ENCODE measurements around the gene SLC12A4. TPM values are rescaled to one million over a fixed set of nuclear protein-coding genes. Genes with fewer than 3 reads are reported as not detected.
"Not testable (repeated sequence)": the region's sequence is repeated elsewhere in the genome, so short reads cannot be mapped to it uniquely, and the experiment has no call there.

Gene SLC12A4
- polyA plus RNA-seq (ENCODE audit: insufficient read length): 45.9 TPM

- peak; percentile 92 for DNase-seq
These were observed at the start of gene SLC12A4 for GRCh38 chr16:67968400-67969253. Gene SLC12A4 (minus strand): TSS chr16:67968637. CDS start chr16:67968553, 84 bp downstream.

DNA sequence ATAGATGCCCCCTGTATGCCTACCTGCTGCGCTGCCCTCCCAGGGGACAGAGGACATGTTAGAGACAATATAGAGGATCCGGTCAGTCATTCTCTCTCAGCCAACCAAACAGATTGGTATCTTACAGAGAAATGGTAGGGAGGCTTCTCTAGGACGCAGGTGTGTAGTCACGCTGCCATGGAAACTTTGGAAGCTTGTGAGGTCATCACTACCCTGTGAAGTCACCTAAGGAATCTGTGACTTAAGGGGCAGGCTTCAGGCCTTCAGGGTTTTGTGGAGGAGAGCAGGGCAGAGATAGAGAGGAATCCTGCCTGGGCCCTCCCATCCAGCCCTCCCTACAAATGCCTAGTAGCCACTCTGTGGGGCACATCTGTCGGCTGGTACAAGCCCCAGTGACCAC lies 47.2 kb upstream of the SLC12A4 start, which contains the start of gene DPEP2NB:
Gene DPEP2NB, minus strand, starts transcription at position 231 of the 400 bp plus-strand sequence. Its CDS starts 141 bp downstream, at position 90.
- DNase-seq: no peak

DNA sequence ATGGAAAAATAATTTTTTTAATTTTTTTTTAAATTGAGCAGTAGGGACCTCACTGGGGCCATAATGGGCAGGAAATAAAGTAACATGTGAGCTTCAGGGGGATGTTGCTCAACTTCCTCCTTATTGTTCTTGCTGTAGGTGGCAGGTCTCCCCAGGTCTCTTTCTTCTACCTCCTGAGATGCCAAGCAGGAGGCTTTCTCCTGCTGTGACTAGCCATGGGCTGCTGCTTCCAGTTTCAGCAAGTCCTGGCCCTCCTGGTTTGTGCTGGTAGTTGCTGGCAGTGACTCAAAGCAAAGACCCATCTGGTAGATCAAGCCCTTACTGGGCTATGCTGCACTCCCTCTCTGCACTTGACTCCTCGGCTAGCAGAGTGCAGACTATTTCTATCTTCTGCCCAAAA lies 45.0 kb upstream of the SLC12A4 start:
- no peak for DNase-seq

GRCh38 chr16:68009872-68010271 lies 41.4 kb upstream of the SLC12A4 start:
- not testable (repeated sequence) for DNase-seq

DNA sequence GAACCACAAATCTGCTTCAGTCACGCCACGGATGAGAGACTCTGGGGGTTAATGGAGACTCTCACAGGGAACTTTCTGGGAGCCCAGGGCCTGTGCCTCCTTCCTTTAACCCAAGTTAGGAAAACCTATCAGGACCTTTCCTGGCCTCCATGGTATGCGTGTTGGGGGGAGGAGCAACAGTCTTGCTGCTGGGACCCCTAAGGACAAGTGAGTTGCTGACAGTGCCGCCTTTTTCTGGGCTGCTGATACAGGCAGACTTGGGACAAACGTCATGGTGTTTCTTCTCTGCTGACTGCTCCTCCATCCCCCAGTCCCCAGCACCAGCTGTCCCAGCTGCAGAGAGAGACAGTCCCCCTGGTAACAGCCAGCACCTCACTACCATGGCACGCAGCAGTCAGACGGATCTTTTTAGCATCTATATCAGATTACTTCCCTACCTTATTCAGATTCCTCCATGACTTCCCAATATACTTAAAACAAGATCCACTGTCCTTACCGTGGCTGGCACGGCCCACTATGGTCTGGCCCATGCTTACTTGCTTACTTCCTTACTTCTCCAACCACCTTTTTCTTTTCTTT lies 40.8 kb upstream of the SLC12A4 start:
- no peak for DNase-seq

DNA sequence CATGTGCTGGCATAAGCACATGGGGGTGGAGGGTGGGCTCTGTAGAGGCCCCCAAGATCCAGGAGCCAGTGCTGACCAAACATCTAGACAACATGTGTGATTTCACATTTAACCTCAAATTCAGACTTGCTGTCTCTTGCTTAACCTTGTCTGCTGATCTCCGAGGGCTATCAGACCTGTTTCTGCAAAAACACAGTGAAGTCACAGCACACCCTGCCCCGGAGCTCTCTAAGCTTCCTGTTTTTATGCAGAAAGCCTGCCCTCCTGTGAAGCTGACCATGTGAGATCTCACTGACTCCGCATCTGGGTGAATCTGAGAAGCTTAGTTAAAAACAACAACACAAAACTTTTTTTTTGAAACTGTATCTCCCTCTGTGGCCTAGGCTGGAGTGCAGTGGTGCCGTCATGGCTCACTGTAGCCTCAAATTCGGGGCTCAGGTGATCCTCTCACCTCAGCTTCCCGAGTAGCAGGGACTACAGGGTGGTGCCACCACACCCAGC lies 37.4 kb upstream of the SLC12A4 start:
- no peak for DNase-seq

GRCh38 chr16:68005211-68005610 lies 36.8 kb upstream of the SLC12A4 start:
- no peak for DNase-seq

DNA sequence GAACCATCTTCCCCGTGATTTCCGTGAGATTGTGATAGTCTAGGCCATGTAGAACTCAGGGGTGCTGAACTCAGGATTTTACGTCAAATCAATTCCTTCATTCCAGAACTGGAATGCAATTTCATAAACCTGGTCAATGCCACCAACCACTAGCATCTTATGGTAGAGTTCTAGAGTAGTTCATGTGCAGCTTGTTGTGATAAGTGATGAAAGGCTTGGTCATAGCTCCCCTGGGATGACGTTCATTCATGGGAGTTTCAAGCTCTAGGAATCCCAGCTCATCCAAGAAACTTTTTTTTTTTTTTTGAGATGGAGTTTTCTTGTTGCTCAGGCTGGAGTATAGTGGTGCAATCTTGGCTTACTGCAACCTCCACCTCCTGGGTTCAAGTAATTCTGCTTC lies 34.6 kb upstream of the SLC12A4 start:
- DNase-seq: no peak

DNA sequence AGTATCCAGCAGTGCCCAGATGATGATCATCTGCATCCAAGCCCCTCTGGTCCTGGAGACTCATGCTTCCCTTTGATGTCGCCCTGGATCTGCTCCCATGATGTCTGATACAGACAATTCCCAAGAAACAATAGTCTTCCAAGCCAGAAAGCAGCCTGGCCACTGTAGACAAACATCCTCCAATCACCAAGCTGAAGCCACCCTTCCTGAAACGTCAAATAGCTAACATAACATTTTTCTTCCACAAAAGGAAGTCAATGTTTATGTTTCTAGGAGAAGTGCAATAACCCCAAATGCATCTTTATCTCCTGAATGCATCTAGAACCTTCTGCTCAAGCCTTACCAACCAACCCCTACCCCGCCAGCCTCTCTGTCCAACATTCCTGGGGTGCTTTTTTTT lies 32.0 kb upstream of the SLC12A4 start:
- DNase-seq: no peak

DNA sequence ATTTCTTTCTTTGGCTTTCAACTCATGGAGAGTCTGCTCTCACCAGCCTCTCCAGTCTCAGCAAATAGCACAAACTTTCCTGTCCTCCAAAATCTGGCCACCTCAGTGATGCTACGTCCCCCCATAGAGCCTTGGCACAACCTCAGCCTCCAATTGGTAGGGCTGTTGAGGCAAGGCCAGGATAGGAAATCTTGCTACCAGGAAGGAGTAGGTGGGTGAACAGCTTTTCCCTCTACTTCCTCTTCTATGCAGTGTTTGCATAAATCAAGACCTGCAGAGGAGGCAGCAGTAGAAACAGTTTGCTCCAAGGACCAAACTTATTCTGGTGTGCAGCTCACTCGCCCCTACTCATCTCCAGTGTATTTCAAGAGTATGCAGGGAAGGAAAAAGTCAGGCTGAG lies 31.5 kb upstream of the SLC12A4 start:
- no peak for DNase-seq

DNA sequence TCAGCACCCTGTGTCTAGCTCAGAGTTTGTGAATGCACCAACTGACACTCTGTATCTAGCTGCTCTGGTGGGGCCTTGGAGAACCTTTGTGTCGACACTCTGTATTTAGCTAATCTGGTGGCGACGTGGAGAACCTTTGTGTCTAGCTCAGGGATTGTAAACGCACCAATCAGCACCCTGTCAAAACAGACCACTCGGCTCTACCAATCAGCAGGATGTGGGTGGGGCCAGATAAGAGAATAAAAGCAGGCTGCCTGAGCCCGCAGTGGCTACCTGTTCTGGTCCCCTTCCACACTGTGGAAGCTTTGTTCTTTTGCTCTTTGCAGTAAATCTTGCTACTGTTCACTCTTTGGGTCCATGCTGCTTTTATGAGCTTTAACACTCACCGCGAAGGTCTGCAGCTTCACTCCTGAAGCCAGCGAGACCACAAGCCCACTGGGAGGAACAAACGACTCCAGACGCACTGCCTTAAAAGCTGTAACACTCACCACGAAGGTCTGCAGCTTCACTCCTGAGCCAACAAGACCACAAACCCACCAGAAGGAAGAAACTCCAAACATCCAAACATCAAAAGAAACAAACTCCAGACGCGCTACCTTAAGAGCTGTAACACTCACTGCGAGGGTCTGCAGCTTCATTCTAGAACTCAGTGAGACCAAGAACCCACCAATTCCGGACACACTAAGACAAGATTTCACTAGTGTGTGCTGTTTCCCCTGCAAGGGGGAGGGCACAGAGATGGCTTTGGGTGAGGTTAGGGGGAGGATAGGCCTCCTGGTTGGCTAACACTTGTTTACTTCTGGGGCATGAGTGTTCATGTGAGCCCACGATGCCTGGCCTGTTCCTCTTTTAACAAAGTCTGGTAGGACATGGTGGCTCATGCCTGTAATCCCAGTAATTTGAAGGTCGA lies 30.6 kb upstream of the SLC12A4 start, which contains the start of gene DPEP2:
Gene DPEP2, minus strand, starts transcription at position 706 of the 910 bp plus-strand sequence. CDS start 6,272 bp downstream, outside the sequence.
- not testable (repeated sequence) for DNase-seq

DNA sequence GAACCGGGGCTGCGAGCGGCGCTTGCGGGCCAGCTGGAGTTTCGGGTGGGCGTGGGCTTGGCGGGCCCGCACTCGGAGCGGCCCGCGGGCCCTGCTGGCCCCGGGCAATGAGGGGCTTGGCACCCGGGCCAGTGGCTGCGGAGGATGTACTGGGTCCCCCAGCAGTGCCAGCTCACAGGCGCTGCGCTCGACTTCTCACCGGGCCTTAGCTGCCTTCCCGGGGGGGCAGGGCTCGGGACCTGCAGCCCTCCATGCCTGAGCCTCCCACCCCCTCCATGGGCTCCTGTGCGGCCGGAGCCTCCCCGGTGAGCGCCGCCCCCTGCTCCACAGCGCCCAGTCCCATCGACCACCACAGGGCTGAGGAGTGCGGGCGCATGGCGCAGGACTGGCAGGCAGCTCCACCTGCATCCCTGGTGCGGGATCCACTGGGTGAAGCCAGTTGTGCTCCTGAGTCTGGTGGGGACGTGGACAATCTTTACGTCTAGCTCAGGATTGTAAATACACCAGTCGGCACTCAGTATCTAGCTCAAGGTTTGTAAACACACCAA lies 29.9 kb upstream of the SLC12A4 start:
- DNase-seq: not testable (repeated sequence)

DNA sequence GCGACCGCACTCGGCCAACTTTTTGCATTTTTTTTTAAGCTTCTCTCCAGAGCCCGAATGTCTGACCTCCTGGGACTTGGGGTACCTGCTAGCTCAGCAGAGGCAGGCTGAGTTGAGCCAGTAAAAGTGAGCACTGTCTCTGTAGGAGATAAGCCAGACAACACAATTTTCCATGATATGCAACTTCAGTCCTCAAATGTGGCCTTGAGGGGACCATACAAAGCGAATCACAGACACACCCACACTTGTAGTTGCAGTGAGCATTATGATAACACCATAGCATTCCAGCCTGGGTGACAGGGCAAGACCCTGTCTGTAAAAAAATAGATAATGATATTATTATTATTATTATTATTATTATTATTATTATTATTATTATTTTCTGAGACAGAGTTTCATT lies 28.2 kb upstream of the SLC12A4 start:
- no peak for DNase-seq

DNA sequence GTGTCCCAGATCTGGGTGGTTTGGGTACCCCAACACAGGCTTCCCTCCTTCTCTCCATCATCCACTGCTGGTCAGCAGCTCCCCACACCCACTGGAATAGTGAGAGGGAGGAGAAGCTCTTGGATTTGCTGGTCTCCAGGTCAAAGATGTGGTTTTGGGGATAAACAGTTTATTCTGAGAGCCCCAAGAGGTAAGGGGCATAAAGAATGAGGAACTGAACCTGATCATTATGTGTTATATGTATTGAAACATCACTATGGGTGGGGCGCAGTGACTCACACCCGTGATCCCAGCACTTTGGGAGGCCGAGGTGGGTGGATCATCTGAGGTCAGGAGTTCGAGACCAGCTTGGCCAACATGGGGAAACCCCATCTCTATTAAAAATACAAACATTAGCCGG lies 27.0 kb upstream of the SLC12A4 start:
- DNase-seq: no peak

DNA sequence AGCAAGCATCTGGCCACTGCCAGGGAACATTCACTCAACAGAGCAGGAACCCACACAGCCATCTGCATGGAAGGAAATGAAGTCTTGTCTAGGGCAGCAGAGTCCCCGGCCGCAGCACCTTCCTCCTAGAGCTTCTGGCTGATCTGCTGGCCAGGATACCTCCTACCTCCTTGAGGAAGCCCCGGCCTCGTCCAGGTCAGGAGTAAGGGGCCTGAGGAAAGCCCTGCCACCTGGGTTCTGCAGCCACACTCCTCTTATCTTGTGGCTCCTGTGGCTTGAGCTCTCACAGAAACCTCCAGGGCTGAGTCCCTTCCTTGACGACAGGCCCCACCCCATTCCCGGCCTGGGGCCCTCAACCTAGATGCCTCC lies 25.6 kb upstream of the SLC12A4 start:
- DNase-seq: not testable (repeated sequence)

GRCh38 chr16:67993207-67994039 lies 25.0 kb upstream of the SLC12A4 start:
- peak; percentile 65 for DNase-seq

- no peak for DNase-seq
These were observed 24.3 kb upstream of the SLC12A4 start for GRCh38 chr16:67992661-67993206.

DNA sequence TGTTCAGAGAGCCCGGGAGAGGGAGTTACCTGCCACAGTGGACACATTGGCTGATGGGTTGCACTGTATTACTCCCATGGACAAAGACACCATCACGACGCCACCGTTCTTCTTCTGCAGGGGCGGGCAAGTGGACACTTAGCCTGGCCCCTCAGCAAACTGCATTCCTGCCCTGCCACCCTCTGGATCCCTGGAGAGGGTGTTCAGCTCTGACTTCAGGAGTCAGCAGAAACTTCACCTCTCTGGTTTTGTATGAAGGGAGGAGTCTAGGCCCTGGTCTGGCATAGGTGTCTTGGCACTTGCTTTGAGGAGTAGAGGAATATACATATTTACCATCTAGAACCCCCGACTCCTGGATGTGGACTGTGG lies 21.6 kb upstream of the SLC12A4 start:
- DNase-seq: no peak

DNA sequence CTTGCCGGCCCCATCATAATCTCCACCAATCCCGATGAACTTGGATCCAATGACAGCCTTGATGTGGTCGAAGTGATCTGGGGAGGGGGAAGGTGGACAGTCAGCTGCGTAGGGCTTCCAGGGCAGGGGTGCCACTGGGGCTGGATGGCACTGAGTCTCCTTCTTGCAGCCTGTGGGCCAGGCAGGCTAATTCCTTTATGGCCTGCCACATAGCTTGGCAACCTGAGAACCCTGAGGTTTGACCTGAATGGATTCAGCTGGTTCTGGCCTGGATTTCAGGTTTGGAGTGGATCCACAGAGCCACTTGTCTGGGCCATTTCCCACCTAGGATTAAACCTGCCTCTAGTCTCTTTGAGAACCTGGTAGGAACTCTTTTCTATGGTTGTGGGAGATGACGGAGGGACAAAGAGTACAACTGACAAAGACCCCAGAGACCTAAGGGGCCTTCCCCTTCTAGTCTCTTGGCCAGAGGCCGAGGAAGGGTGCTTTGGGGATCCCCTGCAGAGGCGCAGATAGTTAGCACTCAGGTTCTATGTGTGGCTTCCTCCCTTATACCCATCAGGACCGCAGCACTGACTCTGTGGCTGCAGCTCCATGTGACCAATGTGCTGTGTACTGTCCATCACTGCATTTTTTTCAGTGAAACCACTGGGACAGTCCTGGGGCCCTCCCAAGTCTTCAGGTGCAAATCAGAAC lies 21.0 kb upstream of the SLC12A4 start:
- no peak for DNase-seq

DNA sequence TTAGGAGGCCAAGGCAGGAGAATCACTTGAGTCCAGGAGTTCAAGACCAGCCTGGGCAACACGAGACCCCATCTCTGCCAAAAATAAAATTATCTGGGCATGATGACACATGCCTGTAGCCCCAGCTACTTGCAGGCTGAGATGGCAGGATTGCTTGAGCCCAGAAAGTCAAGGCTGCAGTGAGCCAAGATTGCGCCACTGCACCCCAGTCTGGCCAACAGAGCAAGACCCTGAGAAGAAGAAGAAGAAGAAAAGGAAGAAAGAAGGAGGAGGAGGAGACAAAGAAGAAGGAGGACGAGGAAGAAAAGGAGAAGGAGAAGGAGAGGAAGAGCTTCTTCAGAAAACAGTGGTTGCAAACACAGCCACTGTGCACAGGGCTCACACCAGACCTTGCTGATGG lies 20.2 kb upstream of the SLC12A4 start:
- no peak for DNase-seq
